HepG2 (cell line): ENCODE measurements around the gene CNOT2. TPM values are rescaled to one million over a fixed set of nuclear protein-coding genes. Genes with fewer than 3 reads are reported as not detected.

ENCODE experiments used
- ATAC-seq: fragments of 200-7000 bp; cut with Tn5 transposase; 3 replicates; pipeline ENCODE4 v1.9.1; 2020; ENCODE audit warnings: mild to moderate bottlenecking, moderate library complexity
- BruUV-seq: library from RNA; stranded (reverse); fragments of 400-500 nt; replicated peaks from 2 replicates; lab custom pipeline; 2021; lab: Mats Ljungman, UMichigan
- CTCF ChIA-PET: fragments of 300-600 bp; formaldehyde crosslinking; extraction: SDS; loops from one replicate; lab custom pipeline; 2021; ENCODE audit warnings: low total read pairs, inconsistent platforms, low intra/inter-chr PET ratio; lab: Yijun Ruan, JAX
- POLR2A ChIA-PET: fragments of 350-600 bp; sonication (Branson Sonifier 250); formaldehyde crosslinking; loops from one replicate; lab custom pipeline; 2020; ENCODE audit warnings: antibody characterized with exemption, inconsistent platforms; lab: Yijun Ruan, JAX
- DNase-seq: peaks from one replicate; pipeline ENCODE4 v3.0.0-alpha.2; 2015; ENCODE audit warnings: low spot score
- FAIRE-seq: peaks from 3 replicates; lab custom pipeline; 2011; peaks lifted over from hg19 to GRCh38; lab: Jason Lieb, UNC
- H2AFZ ChIP-seq: one replicate; pipeline ENCODE4 v1.6.1; 2011; ENCODE audit warnings: low read length, inconsistent platforms
- H3K27ac ChIP-seq: fragments of 300-600 bp; 3 replicates; pipeline ENCODE4 v1.8.0; 2011; ENCODE audit warnings: mixed run types, mild to moderate bottlenecking, mixed read lengths, low read length, inconsistent platforms; ENCODE audit not compliant: insufficient read depth; ENCODE audit errors: extremely low read length
- H3K27me3 ChIP-seq, 2 experiments: fragments of 200-600 bp in 1 of 2; 2 replicates in 1 of 2; 3 replicates in 1 of 2; pipeline versions ENCODE4 v1.6.0 to v1.8.0; 2011; ENCODE audit warnings: low read length in 2 of 2, mild to moderate bottlenecking in 2 of 2, moderate library complexity in 2 of 2, inconsistent platforms in 1 of 2; ENCODE audit not compliant: insufficient read depth in 2 of 2, control insufficient read depth in 1 of 2
- H3K36me3 ChIP-seq, 2 experiments: fragments of 200-600 bp in 1 of 2; replicated peaks in 1 of 2; 2 replicates in 1 of 2; 3 replicates in 1 of 2; pipeline versions ENCODE4 v1.5.1 to v1.8.0; 2011; ENCODE audit warnings: low read length in 2 of 2, inconsistent platforms in 1 of 2; ENCODE audit not compliant: insufficient read depth in 2 of 2, control insufficient read depth in 1 of 2
- H3K4me1 ChIP-seq: 2 replicates; pipeline ENCODE4 v1.5.1; 2012; ENCODE audit warnings: low read length, inconsistent platforms; ENCODE audit not compliant: insufficient read depth
- H3K4me2 ChIP-seq: 2 replicates; pipeline ENCODE4 v1.6.0; 2011; ENCODE audit warnings: low read depth, low read length, inconsistent platforms
- H3K4me3 ChIP-seq, 3 experiments: fragments of 200-600 bp in 1 of 3; sonication (generic), shearing (Covaris generic) in 1 of 3; replicated peaks in 1 of 3; 2 replicates each; pipeline ENCODE4 v1.5.1; 2011 to 2016; ENCODE audit warnings: low read length in 3 of 3, inconsistent platforms in 2 of 3, low read depth in 2 of 3, mild to moderate bottlenecking in 2 of 3, control low read depth in 1 of 3, mixed read lengths in 1 of 3; ENCODE audit not compliant: insufficient read depth in 1 of 3
- H3K79me2 ChIP-seq: one replicate; pipeline ENCODE4 v1.6.1; 2011; ENCODE audit warnings: low read length, inconsistent platforms; ENCODE audit not compliant: insufficient read depth
- H3K9ac ChIP-seq: 2 replicates; pipeline ENCODE4 v1.6.0; 2011; ENCODE audit warnings: mild to moderate bottlenecking, low read depth, low read length, inconsistent platforms; ENCODE audit not compliant: insufficient read depth
- H3K9me3 ChIP-seq: 2 replicates; pipeline ENCODE4 v1.5.1; 2012; ENCODE audit warnings: mild to moderate bottlenecking, low read length
- H4K20me1 ChIP-seq: 2 replicates; pipeline ENCODE4 v1.6.0; 2011; ENCODE audit warnings: inconsistent platforms, mild to moderate bottlenecking, low read length, moderate library complexity; ENCODE audit not compliant: insufficient read depth
- FLYWCH1 ChIP-seq: sonication (generic); formaldehyde crosslinking; IDR thresholded peaks from 2 replicates; pipeline ENCODE4 v1.8.1; 2023; ENCODE audit warnings: mild to moderate bottlenecking, missing genetic modification reagents
- HMGA1 ChIP-seq: sonication (generic); formaldehyde crosslinking; conservative IDR thresholded peaks from 2 replicates; pipeline ENCODE4 v1.4.0; 2020; ENCODE audit warnings: missing genetic modification reagents
- HOXA9 ChIP-seq: sonication (generic); formaldehyde crosslinking; IDR thresholded peaks from 2 replicates; pipeline ENCODE4 v1.8.1; 2022; ENCODE audit warnings: missing genetic modification reagents, mild to moderate bottlenecking, moderate library complexity, borderline replicate concordance
- REPIN1 ChIP-seq: sonication (generic); formaldehyde crosslinking; IDR thresholded peaks from 2 replicates; pipeline ENCODE4 v1.8.0; 2022; ENCODE audit warnings: missing genetic modification reagents, low read depth, mild to moderate bottlenecking, borderline replicate concordance
- SRF ChIP-seq: IDR thresholded peaks from 2 replicates; pipeline ENCODE4 v1.6.1; 2011; ENCODE audit warnings: mild to moderate bottlenecking, low read depth, low read length, moderate library complexity
- WGBS: methylation state at CpG from one replicate; pipeline ENCODE4 v1.1.6; 2017; ENCODE audit warnings: low lambda C conversion rate; 5-methylcytosine and 5-hydroxymethylcytosine counted together
- in situ Hi-C: cut with HindIII; loops from 2 replicates; pipeline ENCODE4 v1.10.0; 2017; ENCODE audit warnings: low pct_unique_long_range_greater_than_20kb; ENCODE audit not compliant: extremely low pct_ligation_motif_present
- intact Hi-C: fragments of 100-400 bp; cut with micrococcal nuclease; formaldehyde crosslinking; loops from one replicate; pipeline ENCODE4 v1.10.0; 2022; ENCODE audit not compliant: unreplicated experiment
- polyA plus RNA-seq, 8 experiments: library from polyadenylated mRNA; depleted of rRNA in 3 of 8; stranded (reverse) in 7 of 8; unstranded in 1 of 8; fragments of >200 nt; fragmentation: Illumina TruSeq in 4 of 8; extraction: Trizol in 4 of 8; gene quantifications; 2 replicates each; pipeline versions ENCODE4 v1.2.1 to v1.2.3, GENCODE V29; 2011 to 2016; ENCODE audit warnings: low read depth in 4 of 8, missing spikeins in 1 of 8, mixed read lengths in 1 of 8; ENCODE audit not compliant: insufficient read depth in 1 of 8
- total RNA-seq, 5 experiments: library from RNA; depleted of rRNA; stranded (reverse); fragments of >200 nt; fragmentation: Illumina TruSeq; extraction: Trizol; gene quantifications; 2 replicates each; pipeline ENCODE4 v1.2.3, GENCODE V29; 2016; ENCODE audit warnings: low read depth in 1 of 5
- TF ChIP-seq, protein P1 (sequence below): sonication (generic); formaldehyde crosslinking; IDR thresholded peaks from 2 replicates; pipeline ENCODE4 v1.5.0; 2020; ENCODE audit warnings: missing genetic modification reagents
- TF ChIP-seq, protein P2 (sequence below): sonication (generic); formaldehyde crosslinking; IDR thresholded peaks from 2 replicates; pipeline ENCODE4 v1.5.0; 2020; ENCODE audit warnings: missing genetic modification reagents

CNOT2 gene
- total and polyA plus RNA-seq, 2 of the 13 experiments (the other 11 are each of a cell fraction or from before 2014, with no cell fraction given): 54.5 to 76.6 TPM

DNA sequence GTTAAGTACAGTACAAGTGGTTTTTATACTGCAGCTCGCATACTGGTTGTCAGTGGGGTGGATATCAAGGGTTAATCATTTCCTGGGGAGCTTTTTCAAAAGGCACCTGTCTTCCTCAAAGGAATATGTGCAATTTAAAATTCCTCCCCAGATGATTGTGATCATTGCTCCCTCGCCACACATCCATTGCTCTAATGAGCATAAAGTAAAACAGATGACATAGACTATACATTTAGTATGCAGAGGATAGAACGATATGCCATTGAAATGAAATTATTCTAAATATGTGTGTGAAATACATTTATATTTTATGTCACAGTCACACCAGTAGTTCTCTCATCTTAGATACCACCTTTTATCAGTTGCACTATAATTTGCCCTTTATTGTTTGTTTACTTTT is 86.5 kb downstream of the CNOT2 start:
- DNase-seq: no peak
- H3K4me3 ChIP-seq: no peak overlapping the region
- WGBS: 79% methylated on average over 3 of the region's 3 CpGs
- TF ChIP-seq HMGA1 (no peak), SRF (no peak), HOXA9 (CRISPR knock-in tag) (no peak), FLYWCH1 (CRISPR knock-in tag) (no peak), REPIN1 (CRISPR knock-in tag) (no peak)
- TF ChIP-seq, protein P1, sequence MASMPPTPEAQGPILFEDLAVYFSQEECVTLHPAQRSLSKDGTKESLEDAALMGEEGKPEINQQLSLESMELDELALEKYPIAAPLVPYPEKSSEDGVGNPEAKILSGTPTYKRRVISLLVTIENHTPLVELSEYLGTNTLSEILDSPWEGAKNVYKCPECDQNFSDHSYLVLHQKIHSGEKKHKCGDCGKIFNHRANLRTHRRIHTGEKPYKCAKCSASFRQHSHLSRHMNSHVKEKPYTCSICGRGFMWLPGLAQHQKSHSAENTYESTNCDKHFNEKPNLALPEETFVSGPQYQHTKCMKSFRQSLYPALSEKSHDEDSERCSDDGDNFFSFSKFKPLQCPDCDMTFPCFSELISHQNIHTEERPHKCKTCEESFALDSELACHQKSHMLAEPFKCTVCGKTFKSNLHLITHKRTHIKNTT (CRISPR knock-in tag): no peak
- TF ChIP-seq, protein P2, sequence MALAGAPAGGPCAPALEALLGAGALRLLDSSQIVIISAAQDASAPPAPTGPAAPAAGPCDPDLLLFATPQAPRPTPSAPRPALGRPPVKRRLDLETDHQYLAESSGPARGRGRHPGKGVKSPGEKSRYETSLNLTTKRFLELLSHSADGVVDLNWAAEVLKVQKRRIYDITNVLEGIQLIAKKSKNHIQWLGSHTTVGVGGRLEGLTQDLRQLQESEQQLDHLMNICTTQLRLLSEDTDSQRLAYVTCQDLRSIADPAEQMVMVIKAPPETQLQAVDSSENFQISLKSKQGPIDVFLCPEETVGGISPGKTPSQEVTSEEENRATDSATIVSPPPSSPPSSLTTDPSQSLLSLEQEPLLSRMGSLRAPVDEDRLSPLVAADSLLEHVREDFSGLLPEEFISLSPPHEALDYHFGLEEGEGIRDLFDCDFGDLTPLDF (CRISPR knock-in tag): no peak
- TF ChIP-seq, all 625 proteins: peak for 0
- H3K4me1 ChIP-seq: no peaks in the 10 kb centered on the region
- H3K9me3 ChIP-seq: no peaks in the 10 kb centered on the region
- H3K36me3 ChIP-seq: peaks cover 0 to 9% of the 10 kb centered on the region in 2 experiments; a peak in 3 of 5 replicates
- in situ Hi-C loops: no loop called here
- CTCF ChIA-PET: no interaction called here
- H4K20me1 ChIP-seq: no peaks in the 10 kb centered on the region
- no peak overlapping the region for H3K27ac ChIP-seq
- H3K4me2 ChIP-seq: no peak overlapping the region
- POLR2A ChIA-PET: no interaction called here
- no peak overlapping the region for H3K9ac ChIP-seq
- no peak overlapping the region for H2AFZ ChIP-seq
- no peaks in the 10 kb centered on the region for H3K79me2 ChIP-seq
- H3K27me3 ChIP-seq: no peaks in the 10 kb centered on the region; a peak in 1 of 5 replicates
- ATAC-seq: no peak
- BruUV-seq: no TSS peak
- FAIRE-seq: no peak
- intact Hi-C loops: loop anchor here (10.0 kb wide), 1 partner anchor 85 kb away; the partner anchor contains the start of gene CNOT2
